GM12872 (cell line): ENCODE results near the gene ELL.

Source experiments
- CTCF ChIP-seq: IDR thresholded peaks from 3 replicates; pipeline ENCODE4 v1.5.1; 2011; ENCODE audit warnings: low read depth, mild to moderate bottlenecking, low read length, moderate library complexity; ENCODE audit not compliant: insufficient read depth

Gene ELL

GRCh38 chr19:18439025-18439909 lies 82.6 kb downstream of the ELL start:
- TF ChIP-seq CTCF = no peak

GRCh38 chr19:18438331-18439024 lies 83.4 kb downstream of the ELL start:
- TF ChIP-seq CTCF = no peak

- TF ChIP-seq CTCF = no peak
Measured at GRCh38 chr19:18437491-18438330, 84.2 kb downstream of the ELL start, which contains the start of gene ISYNA1. ISYNA1 (minus strand) TSS chr19:18438133; CDS start chr19:18437979, 154 bp downstream.

- TF ChIP-seq CTCF = no peak
Measured at GRCh38 chr19:18436671-18437490, 85.0 kb downstream of the ELL start.

GRCh38 chr19:18435842-18436670 lies 85.8 kb downstream of the ELL start:
- TF ChIP-seq CTCF = no peak

- TF ChIP-seq CTCF = no peak
Measured at GRCh38 chr19:18435178-18435841, 86.6 kb downstream of the ELL start.
